GM18498 (cell line): ENCODE measurements around the gene HINT3.
A peak's percentile ranks its signal among the peaks of the same experiment; 100 is the strongest.
"Not testable (repeated sequence)": the region's sequence is repeated elsewhere in the genome, so short reads cannot be mapped to it uniquely, and the experiment has no call there.

Source experiments
- ATAC-seq: cut with Tn5 transposase; IDR thresholded peaks from one replicate; pipeline ENCODE4 v1.9.1; 2021; ENCODE audit warnings: mild to moderate bottlenecking, moderate library complexity; ENCODE audit not compliant: unreplicated experiment

HINT3 gene

GRCh38 chr6:125994670-125995488 lies 38.3 kb downstream of the HINT3 start:
- ATAC-seq: no peak

DNA sequence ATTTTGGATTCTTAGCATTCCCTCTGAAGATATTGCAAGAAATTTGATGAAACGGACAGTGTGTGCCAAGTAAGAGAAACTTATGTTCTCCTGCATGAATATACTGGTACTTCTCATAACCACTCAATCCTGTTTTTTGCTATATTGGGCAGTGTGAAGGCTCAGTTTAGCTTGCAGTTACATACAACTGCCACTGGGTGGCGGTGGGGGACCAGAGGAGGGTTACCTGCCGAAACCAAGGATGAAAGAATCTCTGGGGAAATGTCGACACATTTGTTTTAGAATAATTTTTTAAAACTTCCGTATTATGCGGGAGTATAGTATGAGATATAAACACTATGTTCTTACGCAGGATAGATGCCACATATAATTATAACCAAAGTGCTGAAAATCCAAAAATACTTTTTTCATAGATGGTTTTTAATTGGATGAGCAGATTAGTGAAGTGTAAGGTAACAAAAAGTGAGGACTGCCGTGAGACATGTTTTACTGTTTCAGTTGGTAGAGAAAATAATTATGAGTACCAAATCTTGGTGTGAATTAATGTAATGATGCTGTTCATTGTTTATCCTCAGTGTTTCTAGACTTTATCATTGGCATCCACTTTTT lies 39.5 kb downstream of the HINT3 start:
- ATAC-seq: peak; percentile 97

GRCh38 chr6:126002755-126003679 lies 46.4 kb downstream of the HINT3 start:
- no peak for ATAC-seq

DNA sequence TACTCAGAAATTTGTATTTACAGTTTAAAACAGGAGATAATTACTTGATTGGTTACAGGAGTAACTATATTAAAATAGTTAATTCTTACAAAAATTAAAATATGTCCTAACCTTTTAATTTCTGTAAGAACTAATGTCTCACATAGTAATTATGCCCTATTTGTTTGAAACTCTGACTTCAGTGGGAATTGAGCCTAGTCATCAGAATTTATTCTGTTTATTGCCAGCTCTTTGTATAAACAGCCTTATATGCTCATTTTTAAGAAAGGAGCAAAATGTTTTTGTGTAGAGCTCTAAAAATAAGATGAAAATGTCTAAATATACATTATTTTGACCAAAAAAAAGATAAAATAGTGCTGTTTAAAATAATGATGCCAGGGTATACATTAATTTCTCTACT lies 51.2 kb downstream of the HINT3 start:
- no peak for ATAC-seq

GRCh38 chr6:126010040-126010439 lies 53.5 kb downstream of the HINT3 start:
- no peak for ATAC-seq

GRCh38 chr6:126015863-126016262 lies 59.3 kb downstream of the HINT3 start:
- no peak for ATAC-seq

- no peak for ATAC-seq
These were observed 60.0 kb downstream of the HINT3 start for GRCh38 chr6:126016591-126016990.

DNA sequence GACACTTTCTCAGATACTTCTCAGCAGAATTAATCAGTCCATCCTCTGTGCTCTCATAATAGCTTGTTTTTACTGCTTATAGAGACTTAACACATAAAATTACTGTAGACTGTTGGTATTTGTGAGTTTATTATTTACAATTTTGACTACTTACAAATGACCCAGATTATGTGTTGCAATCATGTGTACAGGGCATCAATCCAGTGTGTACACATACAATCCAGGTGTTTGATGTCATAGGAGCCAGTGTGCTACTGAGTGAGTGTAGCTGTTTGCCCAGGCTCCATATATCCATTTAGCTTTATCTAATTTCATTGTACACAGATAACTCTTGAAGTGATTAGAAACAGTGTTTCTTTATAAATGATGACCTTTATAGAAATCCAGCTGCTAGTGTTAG lies 61.1 kb downstream of the HINT3 start:
- ATAC-seq: no peak

DNA sequence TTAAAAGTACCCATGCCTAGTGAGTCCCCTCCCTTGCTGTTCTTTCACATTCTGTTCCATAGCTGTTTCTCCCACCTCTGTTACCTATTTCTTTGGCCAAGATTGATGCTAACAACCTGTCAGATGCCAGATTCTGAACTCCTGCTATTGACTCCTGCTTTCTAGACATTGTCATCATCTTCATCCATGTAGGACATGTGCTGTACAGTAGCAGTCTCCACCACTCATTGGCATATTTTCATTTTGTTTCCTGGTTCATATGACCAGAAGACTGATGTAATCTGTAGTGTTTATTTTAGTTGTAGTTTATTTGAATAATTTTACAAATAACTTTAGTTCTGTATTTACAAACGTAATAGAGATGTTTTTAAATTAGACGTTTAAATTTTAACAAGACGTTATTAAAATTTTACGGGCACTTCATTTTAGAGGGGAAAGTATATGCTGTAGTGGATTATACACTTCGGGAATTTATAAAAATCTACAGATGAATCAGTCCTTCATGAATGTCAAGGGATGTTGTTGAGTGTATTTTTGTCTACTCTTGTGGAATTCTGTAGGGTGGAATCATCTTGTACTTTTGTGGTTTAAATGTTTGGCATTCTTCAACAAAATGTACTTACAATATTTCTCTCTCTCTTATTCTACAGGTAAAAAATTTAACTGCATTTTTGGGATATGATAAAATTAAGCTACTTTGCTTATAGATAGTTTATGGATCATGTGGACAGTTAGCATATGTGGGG lies 63.9 kb downstream of the HINT3 start:
- no peak for ATAC-seq

GRCh38 chr6:126023474-126023873 lies 66.9 kb downstream of the HINT3 start:
- ATAC-seq: not testable (repeated sequence)

GRCh38 chr6:126026001-126026400 lies 69.4 kb downstream of the HINT3 start:
- no peak for ATAC-seq

- no peak for ATAC-seq
These were observed 71.0 kb downstream of the HINT3 start for GRCh38 chr6:126027601-126028000.
